GM18505 (cell line): ENCODE measurements around the gene NCCRP1.

Experiments
- ATAC-seq: cut with Tn5 transposase; IDR thresholded peaks from one replicate; pipeline ENCODE4 v1.9.1; 2021; ENCODE audit not compliant: unreplicated experiment
- POLR2A ChIP-seq: IDR thresholded peaks from 4 replicates; pipeline ENCODE4 v1.6.1; 2011; ENCODE audit warnings: borderline replicate concordance; ENCODE audit not compliant: insufficient read depth, insufficient read length; ENCODE audit errors: extremely low read depth

The NCCRP1 gene

DNA sequence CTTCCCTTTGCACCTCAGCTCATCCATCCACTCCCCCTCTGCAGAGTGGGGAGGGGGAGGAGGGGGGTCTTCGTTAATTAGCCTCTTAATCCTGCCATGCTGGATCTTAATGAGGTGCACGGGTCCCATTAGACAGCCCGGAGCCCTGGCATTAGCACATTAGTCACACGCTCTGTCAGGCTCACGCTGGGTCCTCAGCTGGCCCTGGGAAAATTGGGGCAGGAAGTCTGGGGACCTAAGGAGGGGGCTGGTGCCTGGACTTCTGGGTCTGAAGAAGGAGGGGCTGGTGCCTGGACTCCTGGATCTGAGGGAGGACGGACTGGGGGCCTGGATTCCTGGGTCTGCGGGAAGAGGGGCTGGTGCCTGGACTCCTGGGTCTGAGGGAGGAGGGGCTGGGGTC lies 444 bp upstream of the NCCRP1 start:
- TF ChIP-seq POLR2A, result no peak
- no peak for ATAC-seq

DNA sequence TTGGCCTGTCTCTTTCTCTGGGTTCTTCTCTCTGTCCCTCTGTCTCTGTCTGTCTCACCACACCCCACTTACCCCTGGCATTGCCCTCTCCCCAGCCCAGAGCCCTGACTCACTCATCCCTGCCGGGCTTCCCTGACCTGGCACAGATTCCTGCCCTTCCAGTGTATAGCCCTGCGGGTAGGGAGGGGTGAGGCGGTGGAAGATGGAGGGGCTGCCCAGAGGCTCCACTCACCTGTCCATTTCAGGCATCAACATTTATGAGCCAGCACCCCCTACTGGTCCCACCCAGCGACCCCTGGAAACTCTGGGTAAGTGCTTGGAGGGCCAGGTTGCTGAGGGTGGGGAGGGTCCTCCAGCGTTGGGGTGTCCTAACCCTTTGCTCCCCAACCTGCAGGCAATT lies 1.0 kb downstream of the NCCRP1 start:
- TF ChIP-seq POLR2A, result no peak
- no peak for ATAC-seq

DNA sequence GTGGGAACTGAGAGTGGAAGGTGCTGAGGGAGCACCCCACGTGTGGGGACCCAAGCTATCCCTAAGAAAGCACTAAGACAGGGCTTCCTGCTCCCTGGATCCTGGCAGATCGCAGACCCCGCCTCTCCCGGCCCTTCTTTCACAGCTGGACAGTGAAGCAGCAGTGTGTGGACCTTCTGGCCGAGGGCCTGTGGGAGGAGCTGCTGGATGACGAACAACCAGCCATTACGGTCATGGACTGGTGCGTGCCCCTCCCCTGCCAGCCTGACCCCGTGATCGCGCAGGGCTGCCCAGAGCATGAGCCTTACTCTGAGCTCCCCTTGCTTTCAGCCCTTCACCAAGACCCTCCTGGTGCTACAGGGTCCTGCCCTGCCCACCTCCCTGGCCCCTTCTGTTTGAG lies 2.3 kb downstream of the NCCRP1 start:
- no peak for TF ChIP-seq POLR2A
- no peak for ATAC-seq

DNA sequence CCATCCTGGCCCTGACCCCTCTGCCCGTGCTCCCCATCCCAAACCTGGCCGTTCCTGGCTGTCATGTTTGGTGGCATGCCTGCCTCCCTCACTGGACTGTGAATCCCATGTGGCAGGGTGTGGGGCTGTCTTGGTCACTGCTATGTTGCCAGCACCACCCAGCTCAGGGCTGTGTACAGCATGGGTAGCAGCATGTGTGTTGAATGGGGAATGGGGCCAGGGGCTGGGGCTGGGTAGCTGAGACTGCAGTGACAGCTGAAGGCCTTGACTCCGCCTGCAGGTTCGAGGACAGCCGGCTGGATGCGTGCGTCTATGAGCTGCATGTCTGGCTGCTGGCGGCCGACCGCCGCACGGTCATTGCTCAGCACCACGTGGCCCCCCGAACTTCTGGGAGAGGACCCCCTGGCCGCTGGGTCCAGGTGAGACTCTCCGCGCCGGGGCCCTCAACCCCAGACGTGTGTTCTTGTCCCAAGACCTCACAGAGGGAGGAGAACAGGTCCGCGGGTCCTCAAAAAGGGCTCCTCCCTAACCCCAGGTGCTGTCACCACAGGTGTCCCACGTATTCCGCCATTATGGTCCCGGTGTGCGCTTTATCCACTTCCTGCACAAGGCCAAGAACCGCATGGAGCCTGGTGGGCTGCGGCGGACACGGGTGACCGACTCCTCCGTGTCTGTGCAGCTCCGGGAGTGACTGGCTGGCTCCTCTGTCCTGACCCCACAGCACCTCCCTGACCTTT lies 3.5 kb downstream of the NCCRP1 start:
- no peak for TF ChIP-seq POLR2A
- no peak for ATAC-seq

DNA sequence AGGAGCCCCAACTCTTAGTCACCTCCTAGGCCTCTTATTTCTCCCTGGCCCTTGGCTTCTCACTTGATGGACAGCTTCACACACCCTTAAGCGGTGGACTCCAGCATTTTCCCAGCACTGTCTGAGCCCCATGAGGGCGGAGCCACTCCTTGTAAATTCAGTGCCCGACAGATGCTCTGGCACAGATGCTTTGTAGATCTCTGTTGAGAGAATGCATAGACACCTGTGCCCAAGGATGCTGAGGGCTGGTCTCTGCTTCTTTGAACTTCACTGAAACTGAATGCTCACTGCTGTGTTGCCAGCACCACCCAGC lies 4.0 kb downstream of the NCCRP1 start:
- no peak for TF ChIP-seq POLR2A
- ATAC-seq, result no peak

DNA sequence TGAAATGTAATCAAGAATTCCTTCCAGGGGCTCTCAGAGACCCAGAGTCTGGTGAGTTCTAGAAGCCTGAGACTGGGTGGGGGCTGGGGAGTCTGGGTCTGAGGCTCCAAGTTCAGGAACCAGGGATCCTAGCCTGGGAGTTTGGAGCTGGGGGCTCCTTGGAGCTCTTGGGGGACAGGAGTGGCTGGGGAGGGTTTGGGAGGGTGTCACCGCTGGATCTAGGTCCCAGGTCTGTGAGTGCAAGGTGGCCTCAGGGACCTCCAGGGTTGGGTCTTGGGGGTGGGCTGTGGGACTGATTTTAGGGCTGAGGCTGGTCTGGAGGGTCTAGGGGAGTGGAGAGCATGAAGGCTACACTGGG lies 6.2 kb downstream of the NCCRP1 start:
- no peak for ATAC-seq
- no peak for TF ChIP-seq POLR2A

DNA sequence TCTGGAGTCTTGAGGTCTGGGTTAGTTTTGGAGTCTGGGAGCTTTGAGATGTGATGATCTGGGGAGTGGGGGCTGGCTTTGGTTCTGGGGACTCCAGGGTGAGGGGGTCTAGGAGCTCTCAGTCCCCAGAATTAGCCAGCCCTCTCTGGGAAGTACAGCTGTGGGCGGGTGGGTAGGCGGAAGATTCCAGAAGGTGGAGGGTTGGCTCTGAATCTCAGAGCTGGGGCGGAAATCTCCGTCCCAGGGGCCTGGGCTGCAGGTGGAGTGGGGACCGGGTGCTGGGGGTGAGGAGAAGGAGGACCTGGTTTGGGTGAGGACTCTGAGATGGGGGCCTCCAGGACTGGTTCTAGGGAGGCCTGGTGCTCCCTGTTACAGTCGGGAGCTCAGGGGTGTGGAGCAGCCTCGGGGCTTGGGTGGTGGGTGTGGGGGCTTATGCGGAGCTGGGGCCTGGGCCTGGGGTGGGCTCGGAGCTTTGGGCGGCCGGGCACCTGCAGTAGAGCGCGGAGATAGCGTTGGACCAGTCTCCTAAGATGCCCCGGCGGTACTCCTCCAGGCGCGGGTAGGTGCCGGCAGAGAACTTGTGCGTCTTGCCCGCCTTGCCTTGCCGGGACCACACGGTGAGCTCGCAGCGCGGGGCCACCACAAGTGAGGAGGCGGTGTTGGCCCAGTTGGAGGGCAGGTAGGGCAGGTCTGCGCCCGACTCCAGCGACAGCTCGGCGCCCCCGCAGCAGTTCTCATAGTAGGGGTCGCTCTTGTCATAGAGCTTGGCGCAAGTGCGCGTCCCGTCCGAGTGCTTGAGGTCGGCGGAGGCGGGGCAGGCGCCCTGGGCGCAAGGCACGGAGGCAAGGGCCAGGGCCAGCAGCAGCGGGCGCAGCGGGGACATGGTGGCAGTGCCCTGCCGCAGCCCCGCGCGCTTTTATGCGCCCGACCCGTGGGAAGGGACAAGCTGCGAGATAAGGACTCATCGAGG lies 6.9 kb downstream of the NCCRP1 start, which contains the start of gene SYCN:
Gene SYCN (minus strand): TSS at position 892 of the 970 bp plus-strand sequence. CDS start 9 bp downstream, at position 883.
- TF ChIP-seq POLR2A, result no peak
- ATAC-seq, result no peak

DNA sequence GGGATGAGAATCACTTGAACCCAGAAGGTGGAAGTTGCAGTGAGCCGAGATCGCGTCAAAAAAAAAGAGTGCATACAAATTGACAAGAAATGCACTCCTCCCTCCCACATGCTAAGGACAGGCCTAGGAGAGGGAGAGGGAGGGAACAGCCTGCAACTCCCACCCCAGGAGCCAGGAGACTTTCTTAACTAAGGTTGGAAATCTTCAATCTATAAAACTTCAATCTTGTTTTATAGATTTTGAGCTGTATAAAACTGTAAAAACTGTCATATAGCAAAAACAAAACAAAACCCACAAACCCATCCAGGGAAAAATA lies 8.6 kb downstream of the NCCRP1 start:
- no peak for ATAC-seq
- TF ChIP-seq POLR2A, result no peak

DNA sequence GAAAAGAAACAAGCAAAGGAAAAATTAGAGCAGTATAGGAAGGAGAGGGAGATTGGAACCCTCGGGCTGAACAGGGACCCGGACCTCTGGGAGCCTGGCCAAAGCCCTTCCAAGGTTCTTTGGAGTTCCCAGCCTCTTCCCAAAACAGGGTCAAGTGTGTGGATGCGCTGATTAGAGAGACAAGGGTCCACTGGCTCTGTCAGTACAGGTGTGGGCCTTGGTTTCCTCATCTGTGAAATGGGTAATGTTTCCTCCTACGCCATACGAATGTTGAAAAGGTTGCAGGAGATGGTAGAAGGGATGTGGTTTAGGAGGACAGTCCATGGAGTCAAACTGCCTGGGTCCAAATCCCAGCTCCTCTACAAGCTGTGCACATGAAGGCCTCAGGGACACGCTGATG lies 9.4 kb downstream of the NCCRP1 start:
- no peak for TF ChIP-seq POLR2A
- no peak for ATAC-seq

DNA sequence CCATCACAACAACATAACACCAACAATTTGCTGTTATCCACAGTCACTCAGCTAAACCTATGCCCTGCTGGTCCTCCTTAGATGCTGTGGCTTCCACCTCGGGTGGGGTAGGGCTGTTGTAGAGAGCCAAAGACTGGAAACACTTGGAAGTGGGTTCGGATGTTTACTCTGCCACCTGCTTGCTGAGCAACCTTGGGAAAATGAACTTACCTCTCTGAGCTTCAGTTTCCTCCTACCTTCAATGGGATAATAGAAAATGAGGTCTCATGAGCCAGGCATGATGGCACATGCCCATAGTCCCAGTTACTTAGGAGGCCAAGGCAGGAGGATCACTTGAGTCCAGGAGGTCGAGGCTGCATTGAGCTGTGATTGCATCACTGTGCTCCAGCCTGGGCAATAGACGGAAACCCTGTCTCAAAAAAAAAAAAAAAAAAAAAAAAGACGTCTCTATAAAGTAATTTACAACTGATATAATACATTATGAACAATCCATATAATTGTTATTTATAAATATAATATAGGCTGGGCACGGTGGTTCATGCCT lies 10.6 kb downstream of the NCCRP1 start:
- no peak for TF ChIP-seq POLR2A
- no peak for ATAC-seq

DNA sequence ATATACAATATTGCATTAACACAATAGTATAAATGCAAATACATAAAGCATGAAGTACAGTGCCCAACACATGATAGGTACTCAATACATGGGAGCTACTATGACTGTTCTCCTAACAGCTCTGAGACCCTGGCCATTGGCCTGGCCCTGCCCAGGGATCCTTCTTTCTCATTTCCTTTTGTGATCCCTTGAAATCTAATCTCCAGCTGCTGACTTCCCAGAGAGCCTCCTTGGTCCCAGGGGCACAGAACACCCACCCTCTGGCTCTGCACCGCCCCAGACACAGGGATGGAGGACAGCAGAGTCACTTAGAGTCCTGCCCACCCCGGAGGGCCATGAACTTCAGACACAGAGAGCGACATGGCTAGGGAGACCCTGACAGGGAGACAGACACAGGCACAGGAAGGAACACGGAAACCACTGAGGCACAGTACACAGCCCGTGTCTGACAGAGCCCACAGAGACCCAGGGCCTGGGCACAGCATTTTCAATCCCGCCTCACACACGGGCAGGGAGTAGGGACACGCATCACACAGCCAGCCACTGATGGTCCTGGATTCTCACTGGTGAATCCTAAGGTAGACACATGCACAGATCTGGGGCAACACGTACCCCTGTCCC lies 11.5 kb downstream of the NCCRP1 start:
- TF ChIP-seq POLR2A, result no peak
- ATAC-seq, result no peak

DNA sequence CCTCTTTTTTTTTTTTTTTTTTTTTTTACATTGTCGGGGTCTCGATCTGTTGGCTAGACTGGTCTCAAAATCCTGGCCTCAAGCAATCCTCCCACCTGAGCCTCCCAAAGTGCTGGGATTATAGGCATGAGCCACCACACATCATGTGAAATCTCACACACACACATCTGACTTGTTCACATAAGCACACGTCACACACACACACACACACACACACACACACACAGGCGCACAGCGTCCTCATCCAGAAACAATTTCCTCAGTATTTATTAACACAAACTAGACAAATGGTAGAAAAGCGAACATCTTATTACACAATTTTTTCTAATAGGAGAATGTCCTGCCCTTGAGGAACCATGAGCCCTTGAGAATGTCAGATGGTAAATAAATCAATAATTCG lies 12.4 kb downstream of the NCCRP1 start:
- TF ChIP-seq POLR2A, result no peak
- no peak for ATAC-seq

DNA sequence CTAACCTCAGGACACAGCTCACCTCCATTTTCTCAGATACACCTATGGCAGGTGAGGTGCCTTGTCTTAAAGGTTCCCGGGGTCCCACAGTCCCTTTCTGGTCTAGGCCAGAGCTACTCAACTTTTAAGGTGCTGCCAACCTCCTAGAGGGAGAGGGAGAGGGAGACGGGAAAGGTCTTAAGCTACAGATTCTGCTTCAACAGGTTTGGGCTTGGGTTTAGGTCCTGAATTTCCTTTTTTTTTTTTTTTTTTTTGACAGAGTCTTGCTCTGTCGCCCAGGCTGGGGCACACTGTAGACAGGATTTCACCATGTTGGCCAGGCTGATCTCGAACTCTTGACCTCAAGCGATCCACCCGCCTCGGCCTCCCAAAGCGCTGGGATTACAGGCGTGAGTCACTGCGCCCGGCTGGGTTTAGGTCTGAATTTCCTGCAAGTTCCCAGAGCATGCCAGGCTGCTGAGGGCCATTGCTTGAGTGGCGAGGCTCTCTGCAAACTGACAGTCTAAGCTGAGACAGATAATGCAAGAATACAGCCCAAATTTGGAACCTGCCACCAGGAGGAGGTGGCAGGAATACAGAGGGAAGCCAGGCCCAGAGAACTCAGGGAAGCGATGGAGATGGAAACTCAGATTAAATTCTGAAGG lies 15.1 kb downstream of the NCCRP1 start:
- TF ChIP-seq POLR2A, result no peak
- no peak for ATAC-seq
